ENCODE results near the gene SSH2.

SSH2 gene

DNA sequence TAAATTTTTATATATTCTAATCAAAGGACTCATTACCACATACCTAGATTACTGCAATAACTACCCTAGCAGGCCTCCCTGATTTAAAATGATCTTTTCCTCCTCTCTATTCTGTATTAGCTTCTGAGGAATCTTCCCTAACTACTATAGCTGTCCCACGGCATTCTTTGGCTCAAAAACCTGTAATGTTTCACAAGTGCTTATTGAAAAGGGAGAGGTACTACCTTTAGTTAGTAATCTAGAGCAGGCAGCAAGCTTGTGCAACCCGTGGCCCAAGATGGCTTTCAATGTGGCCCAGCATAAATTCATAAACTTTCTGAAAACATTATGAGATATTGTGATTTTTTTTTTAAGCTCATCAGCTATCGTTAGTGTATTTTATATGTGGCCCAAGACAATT lies 236.3 kb downstream of the SSH2 start:
- TF ChIP-seq, protein P1, sequence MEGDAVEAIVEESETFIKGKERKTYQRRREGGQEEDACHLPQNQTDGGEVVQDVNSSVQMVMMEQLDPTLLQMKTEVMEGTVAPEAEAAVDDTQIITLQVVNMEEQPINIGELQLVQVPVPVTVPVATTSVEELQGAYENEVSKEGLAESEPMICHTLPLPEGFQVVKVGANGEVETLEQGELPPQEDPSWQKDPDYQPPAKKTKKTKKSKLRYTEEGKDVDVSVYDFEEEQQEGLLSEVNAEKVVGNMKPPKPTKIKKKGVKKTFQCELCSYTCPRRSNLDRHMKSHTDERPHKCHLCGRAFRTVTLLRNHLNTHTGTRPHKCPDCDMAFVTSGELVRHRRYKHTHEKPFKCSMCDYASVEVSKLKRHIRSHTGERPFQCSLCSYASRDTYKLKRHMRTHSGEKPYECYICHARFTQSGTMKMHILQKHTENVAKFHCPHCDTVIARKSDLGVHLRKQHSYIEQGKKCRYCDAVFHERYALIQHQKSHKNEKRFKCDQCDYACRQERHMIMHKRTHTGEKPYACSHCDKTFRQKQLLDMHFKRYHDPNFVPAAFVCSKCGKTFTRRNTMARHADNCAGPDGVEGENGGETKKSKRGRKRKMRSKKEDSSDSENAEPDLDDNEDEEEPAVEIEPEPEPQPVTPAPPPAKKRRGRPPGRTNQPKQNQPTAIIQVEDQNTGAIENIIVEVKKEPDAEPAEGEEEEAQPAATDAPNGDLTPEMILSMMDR (IDR thresholded peaks at IDR 0.05; ENCODE audit: extremely low read depth, missing control alignments), result no peak
- no peak for DNase-seq (ENCODE audit: low spot score)

DNA sequence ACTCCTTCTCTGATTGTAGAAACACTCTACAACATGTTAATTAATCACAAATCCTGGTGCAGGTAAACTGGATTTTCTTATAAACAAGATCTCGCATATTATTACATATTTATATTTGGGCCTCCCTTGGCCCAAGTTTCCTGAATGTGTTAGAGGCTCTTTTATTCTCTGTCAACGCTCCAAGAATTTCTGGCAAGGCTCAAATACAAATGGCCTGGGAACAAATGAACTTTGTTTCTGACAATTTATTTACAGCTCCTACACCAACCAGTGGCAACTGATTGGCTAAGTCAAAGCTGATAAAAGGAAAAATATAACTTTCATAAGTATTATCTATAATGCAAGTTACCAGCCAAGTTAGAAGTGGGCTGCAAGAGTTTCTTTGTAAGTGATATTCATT lies 242.4 kb downstream of the SSH2 start:
- DNase-seq (ENCODE audit: low spot score), result no peak
- TF ChIP-seq, protein P1 (IDR thresholded peaks at IDR 0.05; ENCODE audit: extremely low read depth, missing control alignments), result no peak

DNA sequence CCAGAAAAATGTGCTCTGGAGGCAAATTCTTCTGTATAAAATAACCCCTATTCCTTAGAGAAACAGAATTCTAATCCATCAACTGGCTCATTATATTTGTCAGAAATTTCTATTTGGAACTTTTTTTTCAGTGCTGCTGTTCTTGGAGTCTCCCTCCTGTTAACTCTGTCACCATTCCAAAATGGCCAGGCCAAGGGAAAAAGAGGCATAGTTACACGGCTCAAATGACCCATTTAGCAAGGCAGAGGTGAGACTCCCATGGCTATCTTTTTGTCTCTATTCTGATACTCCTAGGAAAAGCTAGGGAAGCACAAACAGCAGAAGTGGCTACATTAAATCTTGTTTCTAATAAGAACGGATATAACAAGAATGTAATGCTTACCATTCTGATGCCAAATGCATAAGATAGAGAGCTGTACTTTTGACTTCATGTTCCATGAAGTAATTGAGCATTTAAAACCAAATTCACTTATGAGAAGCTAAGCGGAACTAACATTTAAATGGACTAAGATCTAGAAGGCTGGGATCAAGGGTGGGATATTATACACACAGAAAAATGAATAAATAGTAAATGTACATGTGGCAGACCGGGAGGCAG lies 242.9 kb downstream of the SSH2 start:
- TF ChIP-seq, protein P1 (IDR thresholded peaks at IDR 0.05; ENCODE audit: extremely low read depth, missing control alignments), result no peak
- DNase-seq (ENCODE audit: low spot score), result no peak

DNA sequence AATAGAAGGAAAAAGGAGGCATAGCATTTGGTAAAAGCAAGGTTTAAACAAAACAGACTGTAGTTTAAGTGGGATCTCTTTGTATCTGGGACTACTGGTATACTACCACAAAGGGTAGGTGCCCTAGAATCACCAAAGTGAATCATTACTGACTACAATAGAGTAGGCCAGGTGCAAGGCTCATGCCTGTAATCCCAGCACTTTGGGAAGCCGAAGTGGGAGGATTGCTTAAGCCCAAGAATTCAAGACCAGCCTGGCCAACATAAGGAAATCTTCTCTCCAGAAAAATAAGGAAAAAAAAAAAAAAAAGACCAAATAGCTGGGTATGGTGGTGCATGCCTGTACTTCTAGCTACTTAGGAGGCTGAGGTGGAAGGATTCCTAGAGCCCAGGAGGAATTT lies 246.5 kb downstream of the SSH2 start:
- TF ChIP-seq, protein P1 (IDR thresholded peaks at IDR 0.05; ENCODE audit: extremely low read depth, missing control alignments), result no peak
- no peak for DNase-seq (ENCODE audit: low spot score)

DNA sequence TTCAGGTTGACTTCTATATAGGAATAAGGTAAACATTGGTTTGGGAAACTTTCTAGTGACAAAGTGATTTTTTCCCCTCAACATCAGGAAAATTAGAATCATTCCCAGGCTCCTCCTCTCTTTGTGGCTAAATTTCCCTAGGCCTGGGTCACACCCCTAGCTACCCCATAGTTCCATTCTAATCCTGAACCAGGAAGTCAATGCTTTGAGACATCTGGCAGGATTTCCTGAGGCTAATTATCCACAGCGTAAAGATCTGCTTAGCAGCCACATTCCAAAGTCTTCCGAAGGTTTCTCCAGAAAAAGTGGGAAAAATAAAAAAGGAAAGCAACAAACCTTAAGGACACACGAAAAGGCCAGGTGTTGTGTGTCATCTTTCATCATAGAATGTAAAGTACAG lies 247.0 kb downstream of the SSH2 start:
- TF ChIP-seq, protein P1 (IDR thresholded peaks at IDR 0.05; ENCODE audit: extremely low read depth, missing control alignments), result no peak
- DNase-seq (ENCODE audit: low spot score), result no peak

DNA sequence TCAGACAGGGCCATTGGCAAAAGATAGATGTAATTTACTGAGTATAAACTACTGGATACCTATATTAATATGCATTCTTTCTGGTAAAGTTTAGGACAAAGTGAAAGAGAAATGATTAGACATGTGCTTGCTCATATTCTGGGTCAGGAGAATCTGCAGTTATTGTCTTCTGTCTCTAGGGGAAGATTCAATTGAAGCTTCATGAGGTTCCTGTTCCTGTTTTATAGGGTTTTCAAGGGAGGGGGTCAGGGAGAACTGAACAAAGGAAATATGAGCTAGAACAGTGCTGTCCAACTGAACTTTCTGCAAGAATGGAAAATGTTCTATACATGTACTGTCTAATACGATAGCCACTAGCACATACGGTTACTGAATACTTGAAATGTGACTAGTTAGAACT lies 248.0 kb downstream of the SSH2 start:
- DNase-seq (ENCODE audit: low spot score), result peak; percentile 24
- TF ChIP-seq, protein P1 (IDR thresholded peaks at IDR 0.05; ENCODE audit: extremely low read depth, missing control alignments), result no peak

DNA sequence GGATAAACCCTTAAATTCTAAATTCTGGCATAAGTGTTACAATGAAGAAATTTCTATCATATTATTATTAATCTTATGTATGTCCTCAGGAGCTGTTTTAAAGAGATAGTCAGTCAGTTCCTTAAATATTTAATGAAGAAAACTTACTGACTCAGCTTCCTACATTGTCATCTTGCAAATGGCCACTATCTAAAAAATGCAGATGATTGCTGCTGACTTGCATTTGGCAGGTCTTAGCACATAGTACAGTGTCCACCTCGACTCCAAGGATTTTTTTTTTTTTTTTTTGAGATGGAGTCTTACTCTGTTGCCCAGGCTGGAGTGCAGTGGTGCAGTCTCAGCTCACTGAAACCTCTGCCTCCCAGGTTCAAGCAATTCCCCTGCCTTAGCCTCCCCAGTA lies 252.2 kb downstream of the SSH2 start:
- TF ChIP-seq, protein P1 (IDR thresholded peaks at IDR 0.05; ENCODE audit: extremely low read depth, missing control alignments), result no peak

More for the DNA sequence above, 252.2 kb downstream of the SSH2 start:
- no peak for DNase-seq (ENCODE audit: low spot score)

Data from GM20000 (cell line).